ENCODE data around the gene ARRDC4. TPM values are rescaled to one million over a fixed set of nuclear protein-coding genes. Genes with fewer than 3 reads are reported as not detected.

ARRDC4 gene
- total RNA-seq, 2 experiments from 2014 or later = not detected

- CTCF ChIA-PET (ENCODE audit: unreplicated experiment) = no interaction called here
- no peaks in the 10 kb centered on the region for H4K20me1 ChIP-seq (ENCODE audit: insufficient read depth, low read length)
- no peak overlapping the region for H3K27ac ChIP-seq (ENCODE audit: low read depth, low read length, poor library complexity, severe bottlenecking)
- BruUV-seq (replicated peaks) = no TSS peak
- no peaks in the 10 kb centered on the region for H3K36me3 ChIP-seq (ENCODE audit: insufficient read depth, low read length)
- H3K4me3 ChIP-seq (ENCODE audit: low read depth, low read length, poor library complexity, severe bottlenecking) = no peak overlapping the region
- POLR2A ChIA-PET = no interaction called here
- H3K9me2 ChIP-seq (ENCODE audit: insufficient read depth, low read length) = no peaks in the 10 kb centered on the region
- no peak for DNase-seq (ENCODE audit: low spot score)
- no peaks in the 10 kb centered on the region for H3K4me1 ChIP-seq (ENCODE audit: insufficient read depth, low read length, poor library complexity, severe bottlenecking)
- no peak overlapping the region for H3K4me2 ChIP-seq (ENCODE audit: low read length)
- intact Hi-C loops (cut with micrococcal nuclease; ENCODE audit: unreplicated experiment) = no loop called here
- no peak overlapping the region for H2AFZ ChIP-seq (ENCODE audit: low read length)
- no peak for TF ChIP-seq CTCF (conservative IDR thresholded peaks at IDR 0.05; ENCODE audit: low read length)
- no peak for TF ChIP-seq EZH2phosphoT487 (IDR thresholded peaks at IDR 0.05; ENCODE audit: borderline replicate concordance, low read depth, low read length)
- no peaks in the 10 kb centered on the region for H3K79me2 ChIP-seq (ENCODE audit: insufficient read depth, low read depth, low read length)
- H3K9me3 ChIP-seq (ENCODE audit: low read length) = no peaks in the 10 kb centered on the region
Measured at GRCh38 chr15:97968380-97968779, 7.9 kb downstream of the ARRDC4 start.

GRCh38 chr15:97972366-97972765 lies 11.9 kb downstream of the ARRDC4 start:
- BruUV-seq (replicated peaks) = no TSS peak
- intact Hi-C loops (cut with micrococcal nuclease; ENCODE audit: unreplicated experiment) = no loop called here
- Histone ChIP-seq H4K20me1 (ENCODE audit: insufficient read depth, low read length) (no peaks in the 10 kb centered on the region), H3K36me3 (ENCODE audit: insufficient read depth, low read length) (no peaks in the 10 kb centered on the region), H3K4me3 (ENCODE audit: low read depth, low read length, poor library complexity, severe bottlenecking) (no peak overlapping the region), H3K79me2 (ENCODE audit: insufficient read depth, low read depth, low read length) (no peaks in the 10 kb centered on the region), H3K9me3 (ENCODE audit: low read length) (no peaks in the 10 kb centered on the region), H3K4me2 (ENCODE audit: low read length) (no peak overlapping the region), H3K27ac (ENCODE audit: low read depth, low read length, poor library complexity, severe bottlenecking) (no peak overlapping the region), H3K9me2 (ENCODE audit: insufficient read depth, low read length) (no peaks in the 10 kb centered on the region), H3K4me1 (ENCODE audit: insufficient read depth, low read length, poor library complexity, severe bottlenecking) (no peaks in the 10 kb centered on the region), H2AFZ (ENCODE audit: low read length) (no peak overlapping the region)
- POLR2A ChIA-PET = no interaction called here
- no peak for DNase-seq (ENCODE audit: low spot score)
- TF ChIP-seq EZH2phosphoT487 (IDR thresholded peaks at IDR 0.05; ENCODE audit: borderline replicate concordance, low read depth, low read length) = no peak
- no peak for TF ChIP-seq CTCF (conservative IDR thresholded peaks at IDR 0.05; ENCODE audit: low read length)
- CTCF ChIA-PET (ENCODE audit: unreplicated experiment) = no interaction called here

- no peak overlapping the region for H2AFZ ChIP-seq (ENCODE audit: low read length)
- no peak overlapping the region for H3K27ac ChIP-seq (ENCODE audit: low read depth, low read length, poor library complexity, severe bottlenecking)
- ChIA-PET CTCF (ENCODE audit: unreplicated experiment) (no interaction called here), POLR2A (interaction anchor here (0.7 kb wide), 1 partner anchor 293 kb away, joined by 3 read pairs; no protein-coding TSS in a partner anchor)
- no peak for TF ChIP-seq CTCF (conservative IDR thresholded peaks at IDR 0.05; ENCODE audit: low read length)
- no peak for TF ChIP-seq EZH2phosphoT487 (IDR thresholded peaks at IDR 0.05; ENCODE audit: borderline replicate concordance, low read depth, low read length)
- H3K79me2 ChIP-seq (ENCODE audit: insufficient read depth, low read depth, low read length) = no peaks in the 10 kb centered on the region
- no peak overlapping the region for H3K4me3 ChIP-seq (ENCODE audit: low read depth, low read length, poor library complexity, severe bottlenecking)
- no peak for DNase-seq (ENCODE audit: low spot score)
- no peak overlapping the region for H3K4me2 ChIP-seq (ENCODE audit: low read length)
- no peaks in the 10 kb centered on the region for H3K9me2 ChIP-seq (ENCODE audit: insufficient read depth, low read length)
- H3K4me1 ChIP-seq (ENCODE audit: insufficient read depth, low read length, poor library complexity, severe bottlenecking) = no peaks in the 10 kb centered on the region
- intact Hi-C loops (cut with micrococcal nuclease; ENCODE audit: unreplicated experiment) = no loop called here
- no peaks in the 10 kb centered on the region for H3K9me3 ChIP-seq (ENCODE audit: low read length)
- H3K36me3 ChIP-seq (ENCODE audit: insufficient read depth, low read length) = no peaks in the 10 kb centered on the region
- no peaks in the 10 kb centered on the region for H4K20me1 ChIP-seq (ENCODE audit: insufficient read depth, low read length)
- BruUV-seq (replicated peaks) = no TSS peak
Measured at GRCh38 chr15:97976129-97976528, 15.6 kb downstream of the ARRDC4 start.

All from OCI-LY7 (cell line).